ENCODE data around the gene DSEL.
A peak's percentile ranks its signal among the peaks of the same experiment; 100 is the strongest.

- TF ChIP-seq CTCF (IDR thresholded peaks at IDR 0.05; ENCODE audit: poor library complexity), result peak; percentile 84
- TF ChIP-seq EZH2 (IDR thresholded peaks at IDR 0.05; ENCODE audit: borderline replicate concordance), result no peak
- TF ChIP-seq EZH2phosphoT487 (IDR thresholded peaks at IDR 0.05; ENCODE audit: low read depth, severe bottlenecking, unreplicated experiment), result no peak
Observed at GRCh38 chr18:67515942-67516538, 480 bp downstream of the DSEL start.

Measured in hepatocyte (in vitro differentiated cells).